ENCODE measurements around the gene POLR1D.

Gene POLR1D

DNA sequence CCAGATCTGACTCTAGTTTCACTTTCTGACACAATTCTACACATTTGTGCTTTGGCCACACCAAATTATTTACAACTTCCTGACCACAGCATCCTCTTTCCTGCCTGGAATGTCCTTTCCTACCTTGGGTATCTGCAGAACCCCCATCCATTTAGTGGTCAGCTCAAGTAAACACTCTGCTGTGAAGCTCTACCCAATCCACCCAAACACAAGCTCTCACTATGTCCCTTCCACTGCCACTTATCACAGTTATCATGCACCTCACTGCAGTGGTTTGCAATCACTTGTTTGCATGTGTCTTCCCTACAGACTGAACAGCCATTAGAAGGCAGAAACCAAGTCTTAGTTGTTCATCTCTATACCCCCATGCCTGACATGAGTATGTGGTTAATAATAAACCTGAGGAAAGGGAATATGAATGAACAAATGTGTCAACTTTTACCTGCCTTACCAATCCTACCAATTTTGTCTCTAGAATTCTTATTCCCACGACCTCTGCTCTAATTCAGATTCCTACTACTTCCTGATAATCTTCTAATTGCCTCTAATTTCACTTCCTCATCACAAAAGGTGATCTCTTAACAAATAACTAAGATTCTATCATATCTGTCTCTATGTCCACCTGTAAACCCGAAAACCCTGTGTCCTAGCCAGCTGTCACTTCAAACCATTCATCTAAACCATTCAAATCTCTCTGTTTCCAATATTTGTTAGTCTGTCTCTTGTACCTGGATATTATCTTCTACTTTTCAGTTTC is 26.5 kb upstream of the POLR1D start:
- no peak overlapping the region for H3K27ac ChIP-seq (replicated peaks)
- TF ChIP-seq GABPA (IDR thresholded peaks at IDR 0.05; ENCODE audit: low read depth) (no peak), SPI1 (IDR thresholded peaks at IDR 0.05; ENCODE audit: borderline replicate concordance, low read depth) (no peak; the same call in 1 of the 2 replicates), POLR2AphosphoS5 (IDR thresholded peaks at IDR 0.05; ENCODE audit: low read depth) (no peak)
- H3K4me3 ChIP-seq (replicated peaks; ENCODE audit: insufficient read depth, low read length) = no peak overlapping the region
- no peak for DNase-seq (ENCODE audit: low read depth in 1 of 2, low spot score in 1 of 2)
- no peaks in the 10 kb centered on the region for H3K27me3 ChIP-seq (ENCODE audit: insufficient read depth, poor library complexity, severe bottlenecking)

DNA sequence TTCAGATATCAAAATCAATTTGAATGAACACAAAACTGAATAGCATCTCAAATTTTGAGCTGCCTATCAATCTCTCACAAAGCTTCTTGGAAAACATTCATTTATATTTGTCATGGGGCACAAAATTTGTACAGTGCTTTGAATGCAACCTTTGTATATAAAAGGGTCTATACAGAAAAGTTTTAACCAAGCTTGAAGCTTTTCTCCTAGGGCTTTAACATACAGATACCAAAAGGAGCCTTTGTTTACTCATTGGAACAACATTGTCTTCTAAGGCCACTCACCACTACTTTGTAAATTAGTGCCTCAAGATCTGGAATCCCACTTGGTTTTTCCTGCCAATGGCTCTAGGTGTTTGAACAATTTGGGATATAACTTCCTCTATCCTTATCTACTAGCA is 22.6 kb upstream of the POLR1D start:
- no peaks in the 10 kb centered on the region for H3K27me3 ChIP-seq (ENCODE audit: insufficient read depth, poor library complexity, severe bottlenecking)
- no peak overlapping the region for H3K4me3 ChIP-seq (replicated peaks; ENCODE audit: insufficient read depth, low read length)
- TF ChIP-seq, protein P1, sequence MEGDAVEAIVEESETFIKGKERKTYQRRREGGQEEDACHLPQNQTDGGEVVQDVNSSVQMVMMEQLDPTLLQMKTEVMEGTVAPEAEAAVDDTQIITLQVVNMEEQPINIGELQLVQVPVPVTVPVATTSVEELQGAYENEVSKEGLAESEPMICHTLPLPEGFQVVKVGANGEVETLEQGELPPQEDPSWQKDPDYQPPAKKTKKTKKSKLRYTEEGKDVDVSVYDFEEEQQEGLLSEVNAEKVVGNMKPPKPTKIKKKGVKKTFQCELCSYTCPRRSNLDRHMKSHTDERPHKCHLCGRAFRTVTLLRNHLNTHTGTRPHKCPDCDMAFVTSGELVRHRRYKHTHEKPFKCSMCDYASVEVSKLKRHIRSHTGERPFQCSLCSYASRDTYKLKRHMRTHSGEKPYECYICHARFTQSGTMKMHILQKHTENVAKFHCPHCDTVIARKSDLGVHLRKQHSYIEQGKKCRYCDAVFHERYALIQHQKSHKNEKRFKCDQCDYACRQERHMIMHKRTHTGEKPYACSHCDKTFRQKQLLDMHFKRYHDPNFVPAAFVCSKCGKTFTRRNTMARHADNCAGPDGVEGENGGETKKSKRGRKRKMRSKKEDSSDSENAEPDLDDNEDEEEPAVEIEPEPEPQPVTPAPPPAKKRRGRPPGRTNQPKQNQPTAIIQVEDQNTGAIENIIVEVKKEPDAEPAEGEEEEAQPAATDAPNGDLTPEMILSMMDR (IDR thresholded peaks at IDR 0.05; ENCODE audit: insufficient read depth, low read length) = no peak
- TF ChIP-seq REST (IDR thresholded peaks at IDR 0.05; ENCODE audit: insufficient replicate concordance, low read depth) = no peak
- TF ChIP-seq POLR2AphosphoS5 (IDR thresholded peaks at IDR 0.05; ENCODE audit: low read depth) = no peak
- no peak for TF ChIP-seq GABPA (IDR thresholded peaks at IDR 0.05; ENCODE audit: low read depth)
- no peak for TF ChIP-seq SPI1 (IDR thresholded peaks at IDR 0.05; ENCODE audit: borderline replicate concordance, low read depth)
- DNase-seq (ENCODE audit: low read depth in 1 of 2, low spot score in 1 of 2) = no peak
- no peak overlapping the region for H3K27ac ChIP-seq (replicated peaks)

GRCh38 chr13:27599845-27600553 is 21.7 kb upstream of the POLR1D start:
- Histone ChIP-seq H3K4me3 (replicated peaks; ENCODE audit: insufficient read depth, low read length) (no peak overlapping the region), H3K27me3 (ENCODE audit: insufficient read depth, poor library complexity, severe bottlenecking) (no peaks in the 10 kb centered on the region), H3K27ac (replicated peaks) (no peak overlapping the region)
- DNase-seq (ENCODE audit: low read depth in 1 of 2, low spot score in 1 of 2) = no peak
- TF ChIP-seq SPI1 (IDR thresholded peaks at IDR 0.05; ENCODE audit: borderline replicate concordance, low read depth) = no peak
- no peak for TF ChIP-seq GABPA (IDR thresholded peaks at IDR 0.05; ENCODE audit: low read depth)
- TF ChIP-seq REST (IDR thresholded peaks at IDR 0.05; ENCODE audit: insufficient replicate concordance, low read depth) = no peak
- TF ChIP-seq, protein P1 (IDR thresholded peaks at IDR 0.05; ENCODE audit: insufficient read depth, low read length) = no peak
- no peak for TF ChIP-seq POLR2AphosphoS5 (IDR thresholded peaks at IDR 0.05; ENCODE audit: low read depth)

- TF ChIP-seq REST (IDR thresholded peaks at IDR 0.05; ENCODE audit: insufficient replicate concordance, low read depth) (no peak), POLR2AphosphoS5 (IDR thresholded peaks at IDR 0.05; ENCODE audit: low read depth) (no peak), GABPA (IDR thresholded peaks at IDR 0.05; ENCODE audit: low read depth) (no peak), SPI1 (IDR thresholded peaks at IDR 0.05; ENCODE audit: borderline replicate concordance, low read depth) (no peak)
- TF ChIP-seq, protein P1 (IDR thresholded peaks at IDR 0.05; ENCODE audit: insufficient read depth, low read length) = no peak
- DNase-seq (ENCODE audit: low read depth in 1 of 2, low spot score in 1 of 2) = no peak
- Histone ChIP-seq H3K4me3 (replicated peaks; ENCODE audit: insufficient read depth, low read length) (no peak overlapping the region), H3K27me3 (ENCODE audit: insufficient read depth, poor library complexity, severe bottlenecking) (no peaks in the 10 kb centered on the region), H3K27ac (replicated peaks) (no peak overlapping the region)
Measured at GRCh38 chr13:27600711-27601110, 21.0 kb upstream of the POLR1D start.
